ENCODE results near the gene SOX1.

DNA sequence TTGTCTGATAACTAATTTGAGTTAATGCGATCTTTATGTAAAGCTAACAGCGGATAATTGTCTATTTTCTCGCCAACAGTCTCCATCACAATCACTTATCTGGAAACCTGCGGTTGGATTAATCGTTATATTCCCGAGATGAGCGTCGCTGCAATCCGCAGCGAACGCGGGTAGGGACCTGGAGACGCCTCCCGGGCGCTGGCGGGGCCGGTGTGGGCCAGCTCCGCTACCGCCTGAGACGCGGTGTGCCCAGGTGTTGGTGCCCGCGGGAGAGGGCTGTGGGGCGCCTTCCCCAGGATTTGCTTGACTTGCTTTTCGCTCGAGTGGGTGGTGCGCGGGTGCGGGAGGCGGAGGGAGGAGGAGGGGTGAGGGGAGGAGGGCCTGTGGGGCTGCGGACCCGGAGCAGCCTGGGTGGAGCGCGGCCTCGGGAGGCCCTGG, 38.3 kb downstream of the SOX1 start:
- TF ChIP-seq, protein P1, sequence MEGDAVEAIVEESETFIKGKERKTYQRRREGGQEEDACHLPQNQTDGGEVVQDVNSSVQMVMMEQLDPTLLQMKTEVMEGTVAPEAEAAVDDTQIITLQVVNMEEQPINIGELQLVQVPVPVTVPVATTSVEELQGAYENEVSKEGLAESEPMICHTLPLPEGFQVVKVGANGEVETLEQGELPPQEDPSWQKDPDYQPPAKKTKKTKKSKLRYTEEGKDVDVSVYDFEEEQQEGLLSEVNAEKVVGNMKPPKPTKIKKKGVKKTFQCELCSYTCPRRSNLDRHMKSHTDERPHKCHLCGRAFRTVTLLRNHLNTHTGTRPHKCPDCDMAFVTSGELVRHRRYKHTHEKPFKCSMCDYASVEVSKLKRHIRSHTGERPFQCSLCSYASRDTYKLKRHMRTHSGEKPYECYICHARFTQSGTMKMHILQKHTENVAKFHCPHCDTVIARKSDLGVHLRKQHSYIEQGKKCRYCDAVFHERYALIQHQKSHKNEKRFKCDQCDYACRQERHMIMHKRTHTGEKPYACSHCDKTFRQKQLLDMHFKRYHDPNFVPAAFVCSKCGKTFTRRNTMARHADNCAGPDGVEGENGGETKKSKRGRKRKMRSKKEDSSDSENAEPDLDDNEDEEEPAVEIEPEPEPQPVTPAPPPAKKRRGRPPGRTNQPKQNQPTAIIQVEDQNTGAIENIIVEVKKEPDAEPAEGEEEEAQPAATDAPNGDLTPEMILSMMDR (tag by site-specific recombination; IDR thresholded peaks at IDR 0.05): no peak
- no peak for TF ChIP-seq ZBTB7A (tag by site-specific recombination; IDR thresholded peaks at IDR 0.05; ENCODE audit: low read depth)
- TF ChIP-seq TCF7L2 (IDR thresholded peaks at IDR 0.05; ENCODE audit: borderline replicate concordance, low read depth, low read length): no peak
- TF ChIP-seq, protein P2, sequence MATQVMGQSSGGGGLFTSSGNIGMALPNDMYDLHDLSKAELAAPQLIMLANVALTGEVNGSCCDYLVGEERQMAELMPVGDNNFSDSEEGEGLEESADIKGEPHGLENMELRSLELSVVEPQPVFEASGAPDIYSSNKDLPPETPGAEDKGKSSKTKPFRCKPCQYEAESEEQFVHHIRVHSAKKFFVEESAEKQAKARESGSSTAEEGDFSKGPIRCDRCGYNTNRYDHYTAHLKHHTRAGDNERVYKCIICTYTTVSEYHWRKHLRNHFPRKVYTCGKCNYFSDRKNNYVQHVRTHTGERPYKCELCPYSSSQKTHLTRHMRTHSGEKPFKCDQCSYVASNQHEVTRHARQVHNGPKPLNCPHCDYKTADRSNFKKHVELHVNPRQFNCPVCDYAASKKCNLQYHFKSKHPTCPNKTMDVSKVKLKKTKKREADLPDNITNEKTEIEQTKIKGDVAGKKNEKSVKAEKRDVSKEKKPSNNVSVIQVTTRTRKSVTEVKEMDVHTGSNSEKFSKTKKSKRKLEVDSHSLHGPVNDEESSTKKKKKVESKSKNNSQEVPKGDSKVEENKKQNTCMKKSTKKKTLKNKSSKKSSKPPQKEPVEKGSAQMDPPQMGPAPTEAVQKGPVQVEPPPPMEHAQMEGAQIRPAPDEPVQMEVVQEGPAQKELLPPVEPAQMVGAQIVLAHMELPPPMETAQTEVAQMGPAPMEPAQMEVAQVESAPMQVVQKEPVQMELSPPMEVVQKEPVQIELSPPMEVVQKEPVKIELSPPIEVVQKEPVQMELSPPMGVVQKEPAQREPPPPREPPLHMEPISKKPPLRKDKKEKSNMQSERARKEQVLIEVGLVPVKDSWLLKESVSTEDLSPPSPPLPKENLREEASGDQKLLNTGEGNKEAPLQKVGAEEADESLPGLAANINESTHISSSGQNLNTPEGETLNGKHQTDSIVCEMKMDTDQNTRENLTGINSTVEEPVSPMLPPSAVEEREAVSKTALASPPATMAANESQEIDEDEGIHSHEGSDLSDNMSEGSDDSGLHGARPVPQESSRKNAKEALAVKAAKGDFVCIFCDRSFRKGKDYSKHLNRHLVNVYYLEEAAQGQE (tag by site-specific recombination; IDR thresholded peaks at IDR 0.05): no peak
- TF ChIP-seq, protein P3, sequence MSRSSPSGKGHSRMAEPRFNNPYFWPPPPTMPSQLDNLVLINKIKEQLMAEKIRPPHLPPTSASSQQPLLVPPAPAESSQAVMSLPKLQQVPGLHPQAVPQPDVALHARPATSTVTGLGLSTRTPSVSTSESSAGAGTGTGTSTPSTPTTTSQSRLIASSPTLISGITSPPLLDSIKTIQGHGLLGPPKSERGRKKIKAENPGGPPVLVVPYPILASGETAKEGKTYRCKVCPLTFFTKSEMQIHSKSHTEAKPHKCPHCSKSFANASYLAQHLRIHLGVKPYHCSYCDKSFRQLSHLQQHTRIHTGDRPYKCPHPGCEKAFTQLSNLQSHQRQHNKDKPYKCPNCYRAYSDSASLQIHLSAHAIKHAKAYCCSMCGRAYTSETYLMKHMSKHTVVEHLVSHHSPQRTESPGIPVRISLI (tag by site-specific recombination; IDR thresholded peaks at IDR 0.05): no peak
- no peak for TF ChIP-seq ZNF423 (tag by site-specific recombination; IDR thresholded peaks at IDR 0.05)
- TF ChIP-seq, protein P4, sequence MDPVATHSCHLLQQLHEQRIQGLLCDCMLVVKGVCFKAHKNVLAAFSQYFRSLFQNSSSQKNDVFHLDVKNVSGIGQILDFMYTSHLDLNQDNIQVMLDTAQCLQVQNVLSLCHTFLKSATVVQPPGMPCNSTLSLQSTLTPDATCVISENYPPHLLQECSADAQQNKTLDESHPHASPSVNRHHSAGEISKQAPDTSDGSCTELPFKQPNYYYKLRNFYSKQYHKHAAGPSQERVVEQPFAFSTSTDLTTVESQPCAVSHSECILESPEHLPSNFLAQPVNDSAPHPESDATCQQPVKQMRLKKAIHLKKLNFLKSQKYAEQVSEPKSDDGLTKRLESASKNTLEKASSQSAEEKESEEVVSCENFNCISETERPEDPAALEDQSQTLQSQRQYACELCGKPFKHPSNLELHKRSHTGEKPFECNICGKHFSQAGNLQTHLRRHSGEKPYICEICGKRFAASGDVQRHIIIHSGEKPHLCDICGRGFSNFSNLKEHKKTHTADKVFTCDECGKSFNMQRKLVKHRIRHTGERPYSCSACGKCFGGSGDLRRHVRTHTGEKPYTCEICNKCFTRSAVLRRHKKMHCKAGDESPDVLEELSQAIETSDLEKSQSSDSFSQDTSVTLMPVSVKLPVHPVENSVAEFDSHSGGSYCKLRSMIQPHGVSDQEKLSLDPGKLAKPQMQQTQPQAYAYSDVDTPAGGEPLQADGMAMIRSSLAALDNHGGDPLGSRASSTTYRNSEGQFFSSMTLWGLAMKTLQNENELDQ (tag by site-specific recombination; IDR thresholded peaks at IDR 0.05; ENCODE audit: low read depth): no peak
- TF ChIP-seq ZNF558 (tag by site-specific recombination; IDR thresholded peaks at IDR 0.05): no peak
- no peak for TF ChIP-seq ZXDB (tag by site-specific recombination; IDR thresholded peaks at IDR 0.05)
- TF ChIP-seq ZNF785 (tag by site-specific recombination; IDR thresholded peaks at IDR 0.05): no peak
- TF ChIP-seq ZBTB21 (tag by site-specific recombination; IDR thresholded peaks at IDR 0.05): no peak
